ENCODE results near the gene BAZ2B.

The BAZ2B gene

GRCh38 chr2:159614534-159615366 is 1.6 kb downstream of the BAZ2B start:
- no peak for DNase-seq

GRCh38 chr2:159613651-159614285 is 2.6 kb downstream of the BAZ2B start:
- DNase-seq = no peak

GRCh38 chr2:159613091-159613490 is 3.3 kb downstream of the BAZ2B start:
- no peak for DNase-seq

- no peak for DNase-seq
Measured at GRCh38 chr2:159612255-159612901, 4.0 kb downstream of the BAZ2B start.

GRCh38 chr2:159609811-159610549 is 6.4 kb downstream of the BAZ2B start:
- DNase-seq = no peak

- no peak for DNase-seq
Measured at GRCh38 chr2:159608723-159609308, 7.5 kb downstream of the BAZ2B start.

GRCh38 chr2:159608108-159608507 is 8.2 kb downstream of the BAZ2B start:
- no peak for DNase-seq

GRCh38 chr2:159606287-159606686 is 10.1 kb downstream of the BAZ2B start:
- DNase-seq = no peak

- DNase-seq = no peak
Measured at GRCh38 chr2:159605441-159606178, 10.7 kb downstream of the BAZ2B start.

GRCh38 chr2:159604159-159604558 is 12.2 kb downstream of the BAZ2B start:
- DNase-seq = no peak

GRCh38 chr2:159600752-159601151 is 15.6 kb downstream of the BAZ2B start:
- DNase-seq = no peak

GRCh38 chr2:159595410-159596046 is 20.8 kb downstream of the BAZ2B start:
- DNase-seq = no peak

GRCh38 chr2:159592441-159592840 is 23.9 kb downstream of the BAZ2B start:
- DNase-seq = no peak

GRCh38 chr2:159591221-159591620 is 25.1 kb downstream of the BAZ2B start:
- DNase-seq = no peak

- DNase-seq = no peak
Measured at GRCh38 chr2:159589286-159589685, 27.1 kb downstream of the BAZ2B start.

GRCh38 chr2:159586034-159586433 is 30.3 kb downstream of the BAZ2B start:
- DNase-seq = no peak

GRCh38 chr2:159585622-159586021 is 30.7 kb downstream of the BAZ2B start:
- DNase-seq = no peak

- DNase-seq = no peak
Measured at GRCh38 chr2:159584796-159585195, 31.6 kb downstream of the BAZ2B start.

- peak; percentile 11 for DNase-seq
Measured at GRCh38 chr2:159573846-159574606, 42.3 kb downstream of the BAZ2B start.

- DNase-seq = no peak
Measured at GRCh38 chr2:159573294-159573693, 43.1 kb downstream of the BAZ2B start.

- DNase-seq = no peak
Measured at GRCh38 chr2:159572459-159572858, 43.9 kb downstream of the BAZ2B start.
